K562 (cell line): ENCODE results near the gene CLSTN2. TPM values are rescaled to one million over a fixed set of nuclear protein-coding genes. Genes with fewer than 3 reads are reported as not detected.

Source experiments
- ATAC-seq: fragments of 200-7000 bp; cut with Tn5 transposase; 3 replicates; pipeline ENCODE4 v1.9.1; 2020; ENCODE audit warnings: moderate library complexity
- BruUV-seq: library from RNA; stranded (reverse); fragments of 400-500 nt; replicated peaks from 2 replicates; lab custom pipeline; 2021; lab: Mats Ljungman, UMichigan
- CTCF ChIA-PET: fragments of 300-600 bp; formaldehyde crosslinking; extraction: SDS; loops from one replicate; lab custom pipeline; 2021; ENCODE audit warnings: low intra/inter-chr PET ratio; lab: Yijun Ruan, JAX
- POLR2A ChIA-PET: fragments of 300-600, 350-650 bp; sonication (Branson Sonifier 250); formaldehyde crosslinking; extraction: SDS; loops from one replicate; lab custom pipeline; 2021; ENCODE audit warnings: antibody characterized with exemption, inconsistent platforms; lab: Yijun Ruan, JAX
- DNase-seq, 4 experiments: peaks; one replicate each; pipeline versions ENCODE4 v3.0.0 to v3.0.0-alpha.2; 2011 to 2018; ENCODE audit warnings: low spot score in 3 of 4, mixed read lengths in 3 of 4; ENCODE audit errors: extremely low read depth in 1 of 4
- FAIRE-seq: peaks from 2 replicates; lab custom pipeline; 2011; peaks lifted over from hg19 to GRCh38; lab: Jason Lieb, UNC
- H2AFZ ChIP-seq: 2 replicates; pipeline ENCODE4 v1.6.0; 2011; ENCODE audit warnings: low read depth, low read length, control low read depth, inconsistent platforms
- H3K27ac ChIP-seq: fragments of 200-600 bp; 3 replicates; pipeline ENCODE4 v1.8.0; 2011; ENCODE audit warnings: low read depth, mild to moderate bottlenecking, control low read depth, inconsistent platforms, low read length, moderate library complexity, mixed read lengths; ENCODE audit errors: extremely low read depth
- H3K27me3 ChIP-seq, 2 experiments: fragments of 300-600 bp in 1 of 2; 2 replicates in 1 of 2; 3 replicates in 1 of 2; pipeline versions ENCODE4 v1.6.0 to v1.8.0; 2011; ENCODE audit warnings: inconsistent platforms in 2 of 2, low read length in 2 of 2, mild to moderate bottlenecking in 1 of 2, mixed read lengths in 1 of 2, moderate library complexity in 1 of 2; ENCODE audit not compliant: control insufficient read depth in 2 of 2, insufficient read depth in 2 of 2
- H3K36me3 ChIP-seq: fragments of 300-600 bp; 3 replicates; pipeline ENCODE4 v1.8.0; 2011; ENCODE audit warnings: mild to moderate bottlenecking, low read length, inconsistent platforms; ENCODE audit not compliant: control insufficient read depth, insufficient read depth
- H3K4me1 ChIP-seq, 2 experiments: fragments of 200-600 bp in 1 of 2; replicated peaks in 1 of 2; 2 replicates in 1 of 2; 3 replicates in 1 of 2; pipeline versions ENCODE4 v1.5.1 to v1.8.0; 2011; ENCODE audit warnings: inconsistent platforms in 2 of 2, low read length in 2 of 2, mild to moderate bottlenecking in 1 of 2, mixed read lengths in 1 of 2, moderate library complexity in 1 of 2; ENCODE audit not compliant: control insufficient read depth in 2 of 2, insufficient read depth in 2 of 2
- H3K4me2 ChIP-seq: 2 replicates; pipeline ENCODE4 v1.6.1; 2011; ENCODE audit warnings: low read length, control low read depth, inconsistent platforms, mixed read lengths; ENCODE audit not compliant: insufficient read depth
- H3K4me3 ChIP-seq: fragments of 200-600 bp; sonication (generic), shearing (Covaris generic); 2 replicates; pipeline ENCODE4 v1.5.1; 2016; ENCODE audit warnings: control low read depth, inconsistent platforms
- H3K79me2 ChIP-seq: fragments of 200-600 bp; 3 replicates; pipeline ENCODE4 v1.8.0; 2011; ENCODE audit warnings: low read length, inconsistent platforms; ENCODE audit not compliant: control insufficient read depth, insufficient read depth
- H3K9ac ChIP-seq, 2 experiments: 2 replicates each; pipeline versions ENCODE4 v1.6.0 to v1.6.1; 2011; ENCODE audit warnings: low read depth in 2 of 2, low read length in 2 of 2, control low read depth in 1 of 2, inconsistent platforms in 1 of 2, mild to moderate bottlenecking in 1 of 2, mixed read lengths in 1 of 2; ENCODE audit not compliant: insufficient read depth in 1 of 2
- H3K9me1 ChIP-seq: one replicate; pipeline ENCODE4 v1.6.0; 2011; ENCODE audit warnings: inconsistent platforms, mild to moderate bottlenecking, low read length, moderate library complexity; ENCODE audit not compliant: control insufficient read depth, insufficient read depth
- H3K9me3 ChIP-seq: replicated peaks from 2 replicates; pipeline ENCODE4 v1.5.1; 2011; ENCODE audit warnings: low read depth, low read length, inconsistent platforms; ENCODE audit not compliant: control insufficient read depth, insufficient read depth
- H4K20me1 ChIP-seq: replicated peaks from 2 replicates; pipeline ENCODE4 v1.6.1; 2011; ENCODE audit warnings: low read length, inconsistent platforms, mixed read lengths; ENCODE audit not compliant: control insufficient read depth, insufficient read depth
- GTF2E2 ChIP-seq: fragments of 200-800 bp; sonication (Bioruptor generic); IDR thresholded peaks from 2 replicates; pipeline ENCODE4 v1.6.1; 2016; ENCODE audit warnings: missing genetic modification characterization, missing compliant biosample characterization
- HDAC1 ChIP-seq, 2 experiments: fragments of 450-650 bp; IDR thresholded peaks; 2 replicates each; pipeline ENCODE4 v1.6.1; 2016 to 2017; ENCODE audit warnings: inconsistent platforms in 1 of 2, mild to moderate bottlenecking in 1 of 2, moderate library complexity in 1 of 2
- NELFE ChIP-seq: IDR thresholded peaks from 2 replicates; pipeline ENCODE4 v1.6.1; 2011; ENCODE audit warnings: mild to moderate bottlenecking; ENCODE audit not compliant: insufficient read depth, insufficient read length
- TBL1XR1 ChIP-seq, 2 experiments: IDR thresholded peaks; 2 replicates each; pipeline ENCODE4 v1.6.1; 2012; ENCODE audit warnings: improper control_type of control experiment in 2 of 2, low read length in 2 of 2, mild to moderate bottlenecking in 1 of 2
- ZNF644 ChIP-seq: fragments of 200-800 bp; sonication (Bioruptor generic); IDR thresholded peaks from 2 replicates; pipeline ENCODE4 v1.6.1; 2016; ENCODE audit warnings: low read depth, missing genetic modification characterization, missing compliant biosample characterization
- WGBS: fragments of 100-300 bp; shearing (Covaris generic); methylation state at CpG from one replicate; pipeline ENCODE4 v1.1.6; 2016; ENCODE audit warnings: low coverage, mixed read lengths; ENCODE audit not compliant: insufficient coverage; ENCODE audit errors: missing lambda C conversion rate; 5-methylcytosine and 5-hydroxymethylcytosine counted together
- in situ Hi-C: fragments of 300-500 bp; cut with MboI; formaldehyde crosslinking; loops from 4 replicates; pipeline ENCODE4 v1.15.0; 2018; ENCODE audit warnings: inconsistent platforms, mixed read lengths
- intact Hi-C: fragments of 100-400 bp; cut with micrococcal nuclease; formaldehyde crosslinking; loops from 2 replicates; pipeline ENCODE4 v1.14.2; 2022
- polyA plus RNA-seq, 8 experiments: library from polyadenylated mRNA; depleted of rRNA in 4 of 8; stranded (reverse) in 5 of 8; unstranded in 3 of 8; fragments of >200 nt; fragmentation: Nextera tagmentation in 2 of 8; fragmentation: Illumina TruSeq in 1 of 8; extraction: Ambion mirVana in 2 of 8; extraction: Trizol in 1 of 8; gene quantifications; 2 replicates each; pipeline versions ENCODE4 v1.2.1 to v1.2.3, GENCODE V29; 2011 to 2014; ENCODE audit warnings: inconsistent platforms in 1 of 8, missing spikeins in 1 of 8
- total RNA-seq, 7 experiments: library from RNA; depleted of rRNA in 6 of 7; stranded (reverse); fragments of >200 nt in 6 of 7; fragmentation: Illumina TruSeq in 2 of 7; extraction: Trizol in 2 of 7; gene quantifications; 2 replicates each; pipeline versions ENCODE4 v1.2.1 to v1.2.3, GENCODE V29; 2011 to 2021; ENCODE audit warnings: low replicate concordance in 1 of 7

CLSTN2 gene
- total and polyA plus RNA-seq, 9 of the 15 experiments (the other 6 are each of a cell fraction or from before 2014, with no cell fraction given), result 0.02 to 0.04 (median 0.04) TPM; not detected in 6

GRCh38 chr3:140251678-140252077 is 316.7 kb downstream of the CLSTN2 start:
- H3K4me2 ChIP-seq, result no peak overlapping the region
- no peak overlapping the region for H3K9ac ChIP-seq
- H3K4me1 ChIP-seq, result no peaks in the 10 kb centered on the region
- no peaks in the 10 kb centered on the region for H3K79me2 ChIP-seq
- H3K9me1 ChIP-seq, result no peaks in the 10 kb centered on the region
- CTCF ChIA-PET, result no interaction called here
- no peak for DNase-seq
- in situ Hi-C loops (no loop called here), intact Hi-C loops (no loop called here)
- ATAC-seq, result no peak
- H3K36me3 ChIP-seq, result no peaks in the 10 kb centered on the region
- H2AFZ ChIP-seq, result no peak overlapping the region
- H3K4me3 ChIP-seq, result no peak overlapping the region
- no peak for FAIRE-seq
- no peak overlapping the region for H3K27ac ChIP-seq
- no TSS peak for BruUV-seq
- POLR2A ChIA-PET, result interaction anchor here (1.3 kb wide), 1 partner anchor 12 kb away, joined by 3 read pairs; no protein-coding TSS in a partner anchor
- H4K20me1 ChIP-seq, result no peaks in the 10 kb centered on the region
- peaks cover 0 to 4% of the 10 kb centered on the region in 2 experiments; a peak in 1 of 5 replicates for H3K27me3 ChIP-seq
- no peak for TF ChIP-seq GTF2E2
- no peak for TF ChIP-seq ZNF644 (tag)
- TF ChIP-seq HDAC1 (IDR thresholded peaks at IDR 0.05), result no peak
- no peak for TF ChIP-seq NELFE
- TF ChIP-seq TBL1XR1 (IDR thresholded peaks at IDR 0.05; ENCODE audit: low read length in 2 of 2), result no peak
- WGBS, result 0% methylated on average over 2 of the region's 2 CpGs
- H3K9me3 ChIP-seq, result no peaks in the 10 kb centered on the region
